Muscle layer of duodenum (tissue), 2 donors: ENCODE measurements around the gene TCF4.

Experiments used
- H3K27ac ChIP-seq: one replicate; pipeline ENCODE4 v1.7.0; 2013; ENCODE audit warnings: mild to moderate bottlenecking, low read length
- H3K27me3 ChIP-seq: one replicate; pipeline ENCODE4 v1.7.0; 2013; ENCODE audit warnings: low read depth, mild to moderate bottlenecking, control low read depth, low read length
- H3K36me3 ChIP-seq, 2 donors: one replicate each; pipeline ENCODE4 v1.7.0; 2013; ENCODE audit warnings: low read length in 2 of 2, control low read depth in 1 of 2, mild to moderate bottlenecking in 1 of 2; ENCODE audit not compliant: insufficient read depth in 2 of 2, control insufficient read depth in 1 of 2
- H3K4me1 ChIP-seq, 2 donors: one replicate each; pipeline ENCODE4 v1.7.0; 2013; ENCODE audit warnings: low read length in 2 of 2, mild to moderate bottlenecking in 2 of 2, control low read depth in 1 of 2, moderate library complexity in 1 of 2; ENCODE audit not compliant: insufficient read depth in 2 of 2, control insufficient read depth in 1 of 2
- H3K4me3 ChIP-seq, 2 donors: one replicate each; pipeline ENCODE4 v1.7.0; 2013; ENCODE audit warnings: low read length in 2 of 2, low read depth in 1 of 2, mild to moderate bottlenecking in 1 of 2
- H3K9me3 ChIP-seq, 2 donors: one replicate each; pipeline ENCODE4 v1.7.0; 2013; ENCODE audit warnings: low read length in 2 of 2, control low read depth in 1 of 2, mild to moderate bottlenecking in 1 of 2; ENCODE audit not compliant: control insufficient read depth in 1 of 2
- donor health status: healthy.

Gene TCF4

GRCh38 chr18:55232506-55232905, 355.5 kb downstream of the TCF4 start:
- Histone ChIP-seq H3K4me1 (peaks cover 0 to 18% of the 10 kb centered on the region in 2 donors), H3K27ac (no peak overlapping the region), H3K27me3 (no peaks in the 10 kb centered on the region), H3K36me3 (peaks cover 11 to 23% of the 10 kb centered on the region in 2 donors), H3K9me3 (no peaks in the 10 kb centered on the region), H3K4me3 (no peak overlapping the region)

GRCh38 chr18:55229682-55230081, 358.3 kb downstream of the TCF4 start:
- Histone ChIP-seq H3K9me3 (no peaks in the 10 kb centered on the region), H3K27me3 (no peaks in the 10 kb centered on the region), H3K4me3 (no peak overlapping the region), H3K27ac (no peak overlapping the region), H3K4me1 (peaks cover 0 to 14% of the 10 kb centered on the region in 2 donors), H3K36me3 (peaks cover 11 to 27% of the 10 kb centered on the region in 2 donors)

- Histone ChIP-seq H3K36me3 (peaks cover 11 to 20% of the 10 kb centered on the region in 2 donors), H3K4me1 (peaks cover 0 to 14% of the 10 kb centered on the region in 2 donors), H3K4me3 (no peak overlapping the region), H3K27me3 (no peaks in the 10 kb centered on the region), H3K9me3 (no peaks in the 10 kb centered on the region), H3K27ac (no peak overlapping the region)
Measured at GRCh38 chr18:55228707-55229106, 359.3 kb downstream of the TCF4 start.

GRCh38 chr18:55228191-55228590, 359.8 kb downstream of the TCF4 start:
- H3K9me3 ChIP-seq, result no peaks in the 10 kb centered on the region
- H3K4me3 ChIP-seq, result no peak overlapping the region
- H3K4me1 ChIP-seq, result peaks cover 0 to 14% of the 10 kb centered on the region in 2 donors
- H3K27me3 ChIP-seq, result no peaks in the 10 kb centered on the region
- peak overlapping the region; percentile 25 for H3K27ac ChIP-seq
- H3K36me3 ChIP-seq, result peaks cover 13 to 16% of the 10 kb centered on the region in 2 donors

GRCh38 chr18:55227771-55228170, 360.2 kb downstream of the TCF4 start:
- Histone ChIP-seq H3K4me3 (no peak overlapping the region), H3K27me3 (no peaks in the 10 kb centered on the region), H3K9me3 (no peaks in the 10 kb centered on the region), H3K36me3 (peaks cover 12 to 16% of the 10 kb centered on the region in 2 donors), H3K4me1 (peaks cover 0 to 18% of the 10 kb centered on the region in 2 donors), H3K27ac (peak overlapping the region; percentile 25)

GRCh38 chr18:55226044-55226443, 361.9 kb downstream of the TCF4 start:
- no peak overlapping the region for H3K27ac ChIP-seq

GRCh38 chr18:55224086-55224625, 363.8 kb downstream of the TCF4 start:
- Histone ChIP-seq H3K27me3 (no peaks in the 10 kb centered on the region), H3K4me1 (peaks cover 0 to 25% of the 10 kb centered on the region in 2 donors), H3K27ac (no peak overlapping the region), H3K4me3 (no peak overlapping the region), H3K9me3 (no peaks in the 10 kb centered on the region), H3K36me3 (peaks cover 4 to 8% of the 10 kb centered on the region in 2 donors)

More at GRCh38 chr18:55226044-55226443, 361.9 kb downstream of the TCF4 start:
- Histone ChIP-seq H3K27me3 (no peaks in the 10 kb centered on the region), H3K36me3 (peaks cover 8 to 9% of the 10 kb centered on the region in 2 donors), H3K9me3 (no peaks in the 10 kb centered on the region), H3K4me1 (peaks cover 0 to 21% of the 10 kb centered on the region in 2 donors), H3K4me3 (no peak overlapping the region)

GRCh38 chr18:55221622-55222021, 366.4 kb downstream of the TCF4 start:
- H3K4me1 ChIP-seq, result peaks cover 0 to 12% of the 10 kb centered on the region in 2 donors
- no peak overlapping the region for H3K4me3 ChIP-seq
- H3K36me3 ChIP-seq, result peaks cover 4% of the 10 kb centered on the region in 2 donors
- H3K9me3 ChIP-seq, result no peaks in the 10 kb centered on the region
- H3K27ac ChIP-seq, result no peak overlapping the region
- no peaks in the 10 kb centered on the region for H3K27me3 ChIP-seq

- H3K36me3 ChIP-seq, result peaks cover 2 to 4% of the 10 kb centered on the region in 2 donors
- H3K27ac ChIP-seq, result no peak overlapping the region
- H3K4me1 ChIP-seq, result peaks cover 0 to 12% of the 10 kb centered on the region in 2 donors
- H3K27me3 ChIP-seq, result no peaks in the 10 kb centered on the region
- no peak overlapping the region for H3K4me3 ChIP-seq
- no peaks in the 10 kb centered on the region for H3K9me3 ChIP-seq
Measured at GRCh38 chr18:55220523-55220922, 367.5 kb downstream of the TCF4 start.

GRCh38 chr18:55219823-55220222, 368.2 kb downstream of the TCF4 start:
- no peaks in the 10 kb centered on the region for H3K9me3 ChIP-seq
- H3K27me3 ChIP-seq, result no peaks in the 10 kb centered on the region
- H3K27ac ChIP-seq, result no peak overlapping the region
- no peak overlapping the region for H3K4me3 ChIP-seq
- peaks cover 0 to 12% of the 10 kb centered on the region in 2 donors for H3K4me1 ChIP-seq
- H3K36me3 ChIP-seq, result peaks cover 0 to 4% of the 10 kb centered on the region in 2 donors

- H3K36me3 ChIP-seq, result peaks cover 0 to 4% of the 10 kb centered on the region in 2 donors
- H3K27me3 ChIP-seq, result no peaks in the 10 kb centered on the region
- no peak overlapping the region for H3K27ac ChIP-seq
- no peaks in the 10 kb centered on the region for H3K9me3 ChIP-seq
- H3K4me3 ChIP-seq, result no peak overlapping the region
- H3K4me1 ChIP-seq, result peaks cover 0 to 12% of the 10 kb centered on the region in 2 donors
Measured at GRCh38 chr18:55219059-55219458, 368.9 kb downstream of the TCF4 start.

GRCh38 chr18:55214969-55215368, 373.0 kb downstream of the TCF4 start:
- H3K4me1 ChIP-seq, result no peaks in the 10 kb centered on the region
- H3K27ac ChIP-seq, result no peak overlapping the region
- no peaks in the 10 kb centered on the region for H3K9me3 ChIP-seq
- no peaks in the 10 kb centered on the region for H3K36me3 ChIP-seq
- H3K4me3 ChIP-seq, result no peak overlapping the region
- no peaks in the 10 kb centered on the region for H3K27me3 ChIP-seq
